GM18909 (cell line): ENCODE measurements around the gene ITPRIPL2.

Experiments
- ATAC-seq: cut with Tn5 transposase; IDR thresholded peaks from one replicate; pipeline ENCODE4 v1.9.1; 2021; ENCODE audit warnings: mild to moderate bottlenecking; ENCODE audit not compliant: unreplicated experiment, poor library complexity

Gene ITPRIPL2

DNA sequence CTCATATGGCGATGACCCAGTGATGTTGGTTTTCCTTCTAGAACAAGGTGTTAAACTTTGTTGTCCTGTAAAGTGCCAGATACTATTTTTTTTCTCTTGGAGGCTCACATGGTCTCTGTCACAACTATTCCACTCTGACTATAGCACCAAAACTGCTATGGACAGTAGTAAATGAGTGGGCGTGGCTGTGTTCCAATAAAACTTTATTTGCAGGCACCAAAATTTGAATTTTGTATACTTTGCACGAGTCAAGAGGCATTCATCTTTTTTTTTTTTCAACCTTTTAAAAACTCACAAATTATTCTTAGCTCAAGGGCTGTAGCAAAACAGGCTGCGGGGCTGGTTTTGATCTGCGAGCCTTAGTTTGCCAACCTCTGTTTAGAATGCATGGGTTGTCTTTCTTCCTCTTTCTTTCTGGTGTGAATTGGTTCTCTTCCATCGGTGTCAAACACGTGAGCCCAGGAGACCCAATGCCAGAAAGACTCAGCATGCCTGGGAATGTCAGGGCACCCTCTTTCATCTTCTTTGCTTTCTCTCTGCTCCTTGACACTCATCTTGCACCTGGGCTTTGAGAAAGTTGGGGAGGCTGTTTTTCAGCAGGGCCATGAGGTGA is 56.4 kb downstream of the ITPRIPL2 start:
- ATAC-seq = no peak
